DMS 273 (cell line): ENCODE measurements around the gene CPA1.

Experiments used
- DNase-seq: peaks from one replicate; lab custom pipeline; 2025; ENCODE audit not compliant: unreplicated experiment; lab: John Stamatoyannopoulos, UW

CPA1 gene

DNA sequence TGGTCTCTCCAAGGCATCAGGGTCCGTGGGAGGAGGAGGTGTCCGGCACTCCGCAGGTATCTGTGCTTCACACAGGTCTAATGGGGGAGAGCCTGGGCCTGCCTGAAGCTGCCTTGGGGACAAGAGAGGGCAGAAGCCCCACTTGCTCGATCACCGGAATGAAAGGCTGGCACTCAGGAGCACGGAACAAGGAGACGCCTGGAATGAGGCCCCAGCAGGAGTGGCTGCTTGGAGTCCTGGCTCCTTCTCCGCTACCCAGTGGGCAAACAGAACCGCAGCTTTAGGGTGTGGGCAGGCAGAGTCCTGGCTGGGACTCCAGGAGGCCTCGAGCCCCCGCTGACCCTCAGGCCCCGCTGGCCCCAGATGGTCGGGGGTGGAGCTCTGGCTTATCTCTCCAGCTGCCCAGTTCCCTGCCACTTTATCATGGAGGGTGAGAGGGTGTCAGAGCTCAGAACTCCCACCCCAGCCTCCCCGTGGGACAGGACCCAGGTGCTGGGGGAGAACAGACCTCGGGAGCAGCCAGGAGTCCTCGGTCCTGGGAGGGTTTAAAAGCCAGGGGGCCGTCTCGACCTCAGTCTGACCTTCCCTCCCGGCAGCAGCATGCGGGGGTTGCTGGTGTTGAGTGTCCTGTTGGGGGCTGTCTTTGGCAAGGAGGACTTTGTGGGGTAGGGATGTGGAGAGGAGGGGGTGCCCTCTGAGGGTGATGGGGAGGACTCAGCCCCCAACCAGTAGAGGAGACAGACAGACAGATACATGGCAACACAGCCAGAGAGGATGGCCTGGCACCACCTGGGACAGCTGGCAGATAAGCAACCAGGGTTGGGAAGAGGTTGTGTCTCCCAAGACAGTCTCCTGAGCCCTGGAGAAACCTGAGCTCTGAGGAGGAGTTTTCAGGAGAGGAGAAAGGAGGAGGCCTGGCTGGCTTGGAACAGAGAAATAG is at the start of gene CPA1:
Gene CPA1 (plus strand): TSS at position 574 of the 940 bp plus-strand sequence. CDS start 27 bp downstream, at position 601.
- DNase-seq = peak; percentile 81

DNA sequence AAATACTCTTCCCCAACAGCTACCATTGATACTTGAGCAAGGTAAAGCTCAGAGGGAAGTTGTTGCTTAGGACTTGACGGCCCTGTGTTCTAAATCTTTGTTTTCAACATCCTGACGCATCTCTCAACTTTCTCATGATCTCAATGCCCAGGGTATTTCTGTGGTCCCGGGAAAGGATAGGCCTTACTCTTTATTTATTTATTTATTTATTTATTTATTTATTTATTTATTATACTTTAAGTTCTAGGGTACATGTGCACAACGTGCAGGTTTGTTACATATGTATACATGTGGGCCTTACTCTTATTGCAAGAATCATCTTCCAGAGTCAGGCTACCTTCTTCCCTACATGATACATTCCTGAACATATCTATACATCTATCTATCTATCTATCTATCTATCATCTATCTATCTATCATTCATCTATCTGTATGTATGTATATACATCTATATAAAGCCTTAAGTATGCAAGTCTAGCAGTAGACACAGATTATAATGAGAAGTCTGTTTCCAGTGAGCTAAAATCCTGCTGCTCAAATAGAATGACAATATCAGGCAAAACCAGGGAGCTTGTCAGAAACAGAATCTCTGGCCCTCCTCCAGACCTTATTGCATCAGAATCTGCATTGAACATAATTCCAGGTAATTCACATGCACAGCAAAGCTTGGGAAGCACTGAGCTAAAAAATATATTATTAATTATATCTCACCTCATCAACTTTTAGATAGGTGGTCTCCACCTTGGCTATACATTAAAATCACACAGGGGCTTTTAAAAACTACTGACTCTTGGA is 47.8 kb upstream of the CPA1 start:
- DNase-seq = peak; percentile 24

DNA sequence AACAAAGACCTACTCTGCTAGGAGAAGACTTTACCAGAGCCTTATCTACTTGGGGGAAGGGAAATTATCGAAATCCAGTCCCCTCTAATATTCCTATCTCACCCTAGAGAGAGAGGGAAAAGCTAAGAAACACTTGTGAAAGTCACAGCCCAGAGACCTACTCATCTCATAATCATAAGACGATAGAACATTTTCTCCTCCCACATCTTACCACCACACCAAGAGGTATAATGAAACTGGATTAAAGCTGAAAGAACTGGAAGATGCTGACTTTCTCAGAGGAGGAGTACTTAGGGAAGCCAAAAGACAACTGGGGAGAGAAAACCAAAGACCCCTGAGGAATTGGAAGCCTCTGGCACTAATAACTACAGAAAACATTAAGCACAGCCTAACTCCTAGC is 46.5 kb upstream of the CPA1 start:
- DNase-seq = no peak

DNA sequence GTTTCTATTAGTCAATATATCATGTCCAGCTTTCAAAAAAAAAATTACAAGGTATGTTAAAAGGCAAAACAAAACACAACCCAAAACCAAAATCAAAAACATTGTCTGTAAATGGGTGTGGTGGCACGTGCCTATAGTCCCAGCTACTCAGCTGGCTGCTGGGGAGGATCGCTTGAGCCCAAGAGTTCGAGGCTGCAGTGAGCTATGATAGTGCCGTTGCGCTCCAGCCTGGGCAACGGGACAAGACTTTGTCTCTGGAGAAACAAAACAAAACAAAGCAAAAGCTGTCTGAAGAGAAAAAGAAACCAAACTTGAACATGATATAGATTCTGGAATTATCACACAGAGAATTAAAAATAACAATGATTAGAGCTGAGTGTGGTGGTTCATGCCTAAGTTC is 46.0 kb upstream of the CPA1 start:
- no peak for DNase-seq

DNA sequence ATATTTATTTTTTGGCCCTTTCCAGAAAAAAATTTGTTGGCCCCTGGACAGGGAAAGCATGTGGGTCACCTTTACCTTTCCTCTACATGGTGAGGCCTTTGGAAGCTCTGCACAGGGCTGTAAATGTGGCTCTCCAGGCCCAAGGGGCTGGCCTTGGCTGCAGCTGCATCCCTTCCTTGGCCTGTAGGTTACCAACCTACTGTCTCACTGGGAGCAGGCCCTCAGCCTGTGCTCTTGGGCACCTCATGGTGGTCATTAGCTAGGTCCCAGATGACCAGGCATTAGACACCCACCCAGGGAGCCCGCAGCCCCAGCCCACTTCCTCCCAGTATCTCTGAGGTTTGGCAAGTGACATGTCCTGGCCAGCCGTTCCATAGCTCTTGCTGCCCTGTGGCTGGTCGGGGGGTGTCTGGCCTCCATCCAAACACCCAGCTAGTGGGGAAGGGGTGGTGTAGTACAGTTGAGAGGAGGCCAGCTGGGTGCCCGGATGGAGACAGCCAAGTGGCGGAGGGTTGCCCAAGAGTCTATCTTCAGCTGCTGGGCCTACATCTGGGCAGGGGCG is 42.8 kb upstream of the CPA1 start:
- peak; percentile 55 for DNase-seq

DNA sequence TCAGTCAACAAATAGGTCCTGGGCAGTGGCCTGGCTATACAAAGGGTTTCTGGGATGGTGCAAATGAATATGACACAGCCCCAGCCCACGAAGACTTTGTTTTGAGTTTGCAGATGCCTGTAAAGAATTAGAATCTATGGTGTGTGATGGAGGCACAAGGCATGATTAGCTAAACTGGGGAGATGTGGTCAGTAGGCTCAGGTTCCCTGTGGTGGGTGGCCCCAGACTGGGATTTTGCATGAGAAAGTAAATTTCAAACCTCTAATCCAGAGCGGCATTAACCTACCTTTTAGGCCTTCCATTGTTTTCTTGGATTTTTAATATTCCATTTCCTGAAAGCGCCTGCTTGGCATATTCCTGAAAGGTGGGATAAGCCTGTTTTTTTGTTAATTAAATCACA is 42.1 kb upstream of the CPA1 start:
- no peak for DNase-seq

DNA sequence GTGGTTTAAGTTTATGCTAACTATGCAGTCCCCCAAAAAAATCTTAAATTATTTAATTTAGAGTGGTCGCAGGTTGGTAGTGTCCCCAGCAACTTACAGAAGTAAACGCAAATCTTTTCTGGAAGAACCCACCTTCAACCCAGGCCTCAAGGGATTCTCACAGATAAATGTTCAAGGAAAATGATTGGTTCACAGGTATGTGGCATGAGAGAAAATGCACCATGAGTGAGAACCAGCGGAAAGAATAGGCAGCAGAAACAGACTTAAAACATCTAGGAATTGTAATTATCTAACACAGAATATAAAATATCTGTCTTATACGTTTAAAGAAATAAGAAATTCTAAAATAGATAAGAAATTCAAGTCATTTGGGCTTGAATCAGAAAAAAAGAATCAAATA is 38.4 kb upstream of the CPA1 start:
- no peak for DNase-seq

DNA sequence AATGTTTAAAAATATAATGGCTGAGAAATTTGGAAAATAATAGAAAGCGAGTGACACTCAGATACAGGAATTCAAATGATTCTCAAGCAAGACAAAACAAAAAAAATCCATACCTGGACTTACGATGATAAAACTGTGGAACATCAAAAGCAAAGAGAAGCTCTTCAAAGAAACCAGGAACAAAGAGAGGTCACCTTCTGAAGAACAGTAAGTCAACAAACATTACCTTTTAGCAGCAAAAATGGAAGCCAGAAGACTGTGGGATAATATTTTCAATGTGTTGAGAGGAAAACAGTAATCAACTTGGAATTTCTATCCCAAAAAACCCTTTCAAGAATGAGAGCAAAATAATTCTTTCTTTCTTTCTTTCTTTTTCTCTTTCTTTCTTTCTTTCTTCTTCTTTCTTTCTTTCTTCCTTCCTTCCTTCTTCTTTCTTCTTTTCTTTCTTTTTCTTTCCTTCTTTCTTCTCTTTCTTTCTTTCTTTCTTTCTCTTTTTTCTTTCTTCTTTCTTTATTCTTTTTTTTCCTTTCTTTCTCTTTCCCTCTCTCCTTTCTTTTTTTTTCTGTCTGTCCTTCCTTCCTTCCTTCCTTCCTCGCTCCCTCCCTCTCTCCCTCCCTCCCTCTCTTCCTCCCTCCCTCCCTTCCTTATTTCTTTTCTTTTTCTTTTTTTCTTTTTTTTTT is 37.5 kb upstream of the CPA1 start:
- no peak for DNase-seq

DNA sequence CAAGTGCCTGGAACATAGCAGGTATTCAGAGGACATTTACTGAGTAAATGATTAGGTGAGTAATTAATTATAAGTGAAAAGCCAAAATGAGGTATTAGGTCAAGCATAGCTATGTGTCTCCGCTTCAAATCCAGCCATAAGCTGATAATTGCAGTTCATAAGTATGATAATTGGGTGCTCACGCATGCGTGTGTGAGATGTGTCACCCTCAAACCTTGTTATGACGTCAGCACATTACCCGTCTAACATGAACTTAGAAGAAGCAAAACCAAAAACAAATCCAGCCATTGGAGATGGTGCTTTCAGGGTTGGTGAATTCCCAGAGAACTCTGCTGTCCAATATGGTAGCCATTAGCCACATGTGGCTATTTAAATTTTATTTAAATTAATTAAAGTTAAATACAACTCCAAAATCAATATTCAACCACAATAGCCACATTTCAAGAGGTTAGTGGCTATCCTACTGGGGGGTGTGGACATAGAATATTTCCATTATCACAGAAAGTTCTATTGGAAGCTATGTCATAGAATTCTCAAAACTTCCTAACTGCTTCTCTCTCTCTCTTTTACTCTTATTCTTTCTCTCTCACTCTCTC is 35.9 kb upstream of the CPA1 start, which contains the start of gene CPA5:
Gene CPA5 (plus strand): TSS at position 546 of the 596 bp plus-strand sequence. CDS start 1,670 bp downstream, outside the sequence.
- DNase-seq = no peak

DNA sequence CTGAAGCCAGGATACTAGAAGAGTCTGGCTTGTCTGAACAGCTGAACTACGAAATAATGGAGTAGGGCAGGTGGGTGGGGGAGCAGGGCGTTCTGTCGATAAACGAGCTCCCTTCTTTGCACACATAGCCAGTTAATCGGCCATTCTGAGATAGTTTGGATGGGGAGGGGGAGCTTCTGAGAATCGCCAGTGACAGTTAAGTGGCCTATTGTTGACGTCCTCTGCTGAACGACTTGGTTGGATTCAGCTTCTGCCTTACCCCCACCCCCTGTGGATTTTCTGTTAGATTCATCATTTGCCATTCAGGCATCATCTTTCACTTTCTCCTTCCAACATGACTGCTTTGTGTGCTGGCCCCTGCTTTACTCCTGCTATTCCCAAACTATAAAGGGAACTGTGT is 35.2 kb upstream of the CPA1 start:
- DNase-seq = no peak

DNA sequence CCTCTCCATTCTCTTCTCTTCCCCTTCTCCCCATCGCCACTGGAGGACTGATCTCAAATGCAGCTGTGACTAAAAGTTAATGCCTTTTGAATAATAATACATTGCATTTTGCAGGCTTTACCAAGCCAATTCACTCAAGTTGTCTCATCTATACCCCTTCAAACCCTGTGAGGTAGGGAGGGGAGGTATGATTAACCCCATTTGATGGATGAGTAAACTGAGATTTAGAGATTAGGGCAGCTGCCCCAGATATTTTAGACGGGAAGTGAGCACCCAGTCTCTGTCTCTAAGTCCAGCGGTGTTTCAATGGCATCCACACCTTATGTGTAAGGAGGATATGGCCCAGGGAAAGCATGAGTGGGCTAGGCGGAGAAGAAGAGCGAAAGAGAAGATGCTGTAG is 34.6 kb upstream of the CPA1 start:
- DNase-seq = no peak

DNA sequence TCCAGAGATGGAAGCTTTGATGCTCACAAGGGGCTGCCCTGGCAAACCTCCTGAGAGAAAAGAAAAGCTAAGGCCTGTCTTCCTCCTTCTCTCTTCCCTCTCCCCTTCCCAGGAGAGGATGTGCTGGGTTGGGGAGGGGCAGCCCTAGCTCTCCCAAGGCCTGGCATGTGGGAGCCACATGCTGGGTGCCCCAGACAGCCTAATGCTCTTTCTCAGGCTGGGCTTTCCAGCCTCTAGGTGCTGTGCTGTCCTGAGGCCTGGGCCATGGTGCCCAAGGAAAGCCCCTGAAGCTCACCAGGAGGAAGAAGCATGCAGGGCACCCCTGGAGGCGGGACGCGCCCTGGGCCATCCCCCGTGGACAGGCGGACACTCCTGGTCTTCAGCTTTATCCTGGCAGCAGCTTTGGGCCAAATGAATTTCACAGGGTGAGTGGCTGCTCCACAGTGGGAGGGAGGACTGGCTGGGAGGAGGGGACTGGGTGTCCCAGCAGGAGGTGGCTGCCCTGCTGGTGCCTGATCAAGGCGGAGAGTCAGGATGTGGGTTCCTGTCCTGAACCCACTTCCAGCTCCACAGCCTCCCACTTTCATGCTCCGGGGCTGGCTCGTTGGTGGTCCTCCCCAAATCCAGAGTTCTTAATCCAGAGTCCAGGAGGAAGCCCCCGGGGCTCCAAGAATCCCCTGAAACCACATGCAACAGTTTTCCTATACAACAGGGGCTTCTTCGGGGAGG is 34.0 kb upstream of the CPA1 start:
- DNase-seq = no peak

DNA sequence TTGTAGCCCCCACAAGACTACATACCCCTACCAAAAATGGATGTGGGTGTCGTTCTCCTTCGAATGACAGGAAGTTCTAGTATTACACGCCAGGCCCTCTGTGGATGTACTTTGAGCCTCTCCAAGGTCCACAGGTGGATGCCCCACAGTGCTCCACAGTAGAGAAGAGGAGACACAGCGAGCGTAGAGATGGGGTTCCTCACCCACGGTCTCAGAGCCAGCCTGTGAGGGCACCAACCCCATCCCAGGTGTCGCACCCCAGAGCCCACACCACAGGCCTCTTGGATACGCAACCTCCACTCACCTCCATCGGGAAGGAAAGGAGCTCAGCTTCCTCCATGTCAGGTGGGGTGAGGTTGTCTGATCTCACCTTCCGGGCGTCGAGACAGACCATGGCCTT is 33.4 kb upstream of the CPA1 start:
- DNase-seq = no peak

DNA sequence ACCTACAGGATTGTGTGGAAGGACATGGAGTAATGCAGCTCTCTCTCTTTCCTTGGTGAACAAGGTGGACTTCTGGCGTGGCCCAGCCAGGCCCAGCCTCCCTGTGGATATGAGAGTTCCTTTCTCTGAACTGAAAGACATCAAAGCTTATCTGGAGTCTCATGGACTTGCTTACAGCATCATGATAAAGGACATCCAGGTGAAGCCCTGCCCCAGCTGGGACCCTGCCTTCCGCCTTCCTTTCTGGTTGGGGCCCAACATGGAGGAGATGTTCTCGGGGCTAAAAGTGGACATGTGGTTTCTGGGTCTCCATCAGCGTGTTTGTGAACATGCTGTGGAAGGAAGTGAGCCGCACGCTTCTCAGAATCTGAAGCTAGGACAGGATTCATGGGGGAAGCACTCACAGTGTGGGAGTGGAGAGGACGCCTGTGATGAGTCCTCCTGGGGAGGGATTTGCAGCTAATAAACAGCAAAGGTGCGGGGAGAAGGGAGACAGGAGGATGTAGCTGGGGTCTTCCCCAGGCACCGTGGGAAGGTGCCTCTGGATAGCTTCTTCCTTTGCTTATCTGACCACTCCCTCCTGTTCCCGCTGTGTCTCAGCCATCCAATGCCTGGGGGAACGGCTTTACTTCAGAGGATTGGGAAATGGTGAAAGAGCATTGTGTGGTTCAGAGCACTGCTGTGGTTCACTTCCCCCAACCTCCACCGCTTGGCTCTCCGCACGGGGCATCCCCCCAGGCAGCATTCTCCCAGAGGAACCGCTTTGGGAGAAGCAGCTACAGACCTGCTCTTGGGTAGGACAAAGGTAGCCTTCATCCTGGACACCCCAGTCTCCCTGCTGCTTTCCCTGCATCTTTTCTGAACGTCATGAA is 30.1 kb upstream of the CPA1 start:
- no peak for DNase-seq

DNA sequence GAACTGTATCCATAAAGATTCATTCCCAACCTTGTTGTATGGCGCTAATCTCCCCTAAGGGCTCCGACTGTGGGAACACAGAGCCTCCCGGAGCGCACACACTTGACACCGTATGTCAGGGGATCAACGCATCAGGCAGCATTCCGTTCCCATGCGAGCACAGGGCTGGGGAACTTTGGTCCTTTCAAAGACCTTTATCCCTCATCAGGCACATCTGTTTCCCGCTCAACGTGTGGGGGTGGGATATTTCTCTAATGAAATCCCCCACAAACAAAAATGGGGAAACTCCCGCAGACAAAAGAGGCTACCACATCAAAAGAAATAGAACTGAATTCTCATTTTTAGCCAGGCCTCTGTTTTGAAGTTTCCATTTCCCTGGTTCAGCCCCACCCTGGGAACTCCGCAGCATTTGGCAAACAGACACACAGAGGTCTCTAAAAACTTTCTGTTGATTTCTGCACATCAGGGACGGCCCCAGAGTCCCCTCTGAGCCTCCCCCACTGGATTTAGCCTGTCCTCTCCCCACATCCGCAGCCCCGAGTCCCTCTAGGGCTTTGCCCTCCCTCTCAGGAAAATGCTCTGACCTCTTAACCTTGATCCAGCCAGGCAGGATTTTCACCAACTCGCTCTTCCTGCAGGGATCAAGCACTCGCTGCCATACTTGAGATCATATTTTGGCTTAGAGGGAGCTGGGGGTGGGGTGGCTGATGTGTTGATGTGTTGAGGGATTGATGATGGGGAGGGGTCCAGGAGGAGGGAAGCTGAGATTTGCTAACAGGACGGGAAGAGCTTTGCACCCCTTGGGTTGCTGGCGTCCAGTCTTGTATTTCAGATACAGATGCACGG is 29.1 kb upstream of the CPA1 start:
- DNase-seq = no peak

DNA sequence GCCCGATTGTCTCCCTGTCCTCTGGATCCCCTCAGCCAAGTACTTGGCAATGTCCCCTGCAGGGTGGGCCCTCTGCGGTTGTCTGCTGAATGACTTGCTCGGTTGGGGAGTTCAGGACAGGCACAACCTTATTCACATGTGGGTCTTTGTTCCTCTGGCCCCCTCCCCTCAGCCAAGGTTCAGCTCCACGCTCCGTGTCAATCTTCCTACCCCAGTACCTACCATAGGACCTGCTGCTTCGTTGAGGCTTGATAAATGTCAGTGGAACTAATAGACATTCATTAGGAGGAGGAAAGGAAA is 28.6 kb upstream of the CPA1 start:
- DNase-seq = no peak

DNA sequence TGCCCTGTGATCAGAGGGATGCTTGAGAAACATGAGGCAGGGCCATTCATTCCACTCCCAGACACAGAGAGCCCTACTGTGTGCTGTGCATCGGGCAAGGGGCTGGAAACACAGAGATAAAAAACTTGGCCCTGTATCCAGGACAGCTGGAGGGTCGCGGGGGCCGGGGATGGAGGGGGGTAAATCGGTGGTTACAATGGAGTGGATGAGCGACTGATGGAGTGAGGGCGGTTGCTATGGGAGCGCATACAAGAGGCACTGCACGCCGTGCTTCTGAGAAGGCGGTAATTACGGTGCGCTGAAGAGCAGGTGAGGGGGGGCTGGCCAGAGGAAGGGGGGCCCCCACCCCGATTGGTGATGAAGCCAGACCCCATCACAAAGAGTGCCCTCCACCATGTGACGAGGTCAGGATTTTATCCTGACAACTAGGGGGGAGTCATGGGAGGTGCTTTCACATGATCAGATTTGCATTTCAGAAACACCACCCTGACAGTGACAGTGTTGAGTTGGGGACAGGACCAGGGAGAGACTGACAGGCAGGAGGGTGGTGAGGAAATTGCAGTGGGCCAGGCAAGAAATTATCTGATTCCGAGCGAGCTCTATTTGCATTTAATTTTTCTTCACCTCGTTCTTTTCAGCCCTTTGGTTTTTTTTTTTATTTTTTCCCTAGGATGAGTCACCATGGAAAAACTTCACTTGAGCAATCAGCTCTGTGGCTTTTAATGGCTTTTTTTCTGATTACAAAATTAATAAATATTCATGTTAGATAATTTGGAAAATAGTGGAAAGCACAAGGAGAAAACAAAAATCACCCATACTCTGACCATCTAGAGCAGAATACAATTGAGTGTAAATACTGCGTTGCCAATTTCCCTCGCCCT is 27.9 kb upstream of the CPA1 start:
- DNase-seq = peak; percentile 32
